HT1080 (cell line): ENCODE measurements around the gene CSMD2. TPM values are rescaled to one million over a fixed set of nuclear protein-coding genes. Genes with fewer than 3 reads are reported as not detected.
"Not testable (repeated sequence)": the region's sequence is repeated elsewhere in the genome, so short reads cannot be mapped to it uniquely, and the experiment has no call there.

ENCODE experiments used
- DNase-seq: peaks from one replicate; pipeline ENCODE4 v3.0.0-alpha.2; 2015; ENCODE audit warnings: low read depth
- polyA plus RNA-seq, 2 experiments: library from polyadenylated mRNA; depleted of rRNA; stranded (reverse); fragments of >200 nt; gene quantifications; 2 replicates each; pipeline ENCODE4 v1.2.3, GENCODE V29; 2015
- total RNA-seq: library from RNA; depleted of rRNA; stranded (reverse); fragments of >200 nt; shearing (Covaris generic); gene quantifications from 2 replicates; pipeline ENCODE4 v1.2.3, GENCODE V29; 2014; rRNA removed

CSMD2 gene
- 2.1 and 2.3 TPM in 2 replicates for total RNA-seq
- 0.12 and 0.34 TPM in 2 replicates for polyA plus RNA-seq (2015; cell fraction: cytosol; rRNA removed)
- polyA plus RNA-seq (2015; cell fraction: nucleus; rRNA removed): 0.19 and 0.56 TPM in 2 replicates

DNA sequence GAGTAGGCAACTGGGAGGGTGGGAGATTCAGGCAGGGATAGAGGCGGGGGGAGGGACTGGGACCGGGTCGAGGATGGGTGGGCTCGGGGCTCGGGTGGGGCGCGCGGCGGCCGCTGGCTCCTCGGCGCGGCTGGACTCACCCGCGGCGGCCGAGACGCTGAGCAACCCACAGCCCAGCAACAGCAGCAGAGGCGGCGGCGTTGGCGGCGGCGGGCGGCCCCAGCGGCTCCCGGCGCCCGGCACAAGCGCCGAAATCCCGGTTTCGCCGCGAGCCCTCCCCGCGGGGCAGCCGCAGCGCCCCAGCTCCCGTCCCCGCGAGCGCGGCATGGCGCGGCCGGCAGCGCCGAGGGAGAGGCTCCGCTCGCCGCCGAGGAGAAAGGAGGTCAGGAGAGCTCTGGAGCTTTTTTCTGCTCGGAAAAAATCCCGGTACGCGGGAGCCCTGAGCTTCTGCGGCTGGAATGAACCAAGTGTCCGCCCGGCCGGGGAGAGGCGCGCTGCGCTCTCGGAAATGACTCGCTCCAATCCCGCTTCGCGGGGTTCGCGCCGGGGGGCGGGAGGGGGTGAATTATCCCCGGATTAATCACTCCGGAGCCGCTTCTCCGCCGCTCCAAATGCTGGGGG lies at the start of gene CSMD2:
CSMD2 (minus strand) TSS at position 460 of the 621 bp plus-strand sequence; CDS start at position 327, 133 bp downstream.
- peak; percentile 42 for DNase-seq

DNA sequence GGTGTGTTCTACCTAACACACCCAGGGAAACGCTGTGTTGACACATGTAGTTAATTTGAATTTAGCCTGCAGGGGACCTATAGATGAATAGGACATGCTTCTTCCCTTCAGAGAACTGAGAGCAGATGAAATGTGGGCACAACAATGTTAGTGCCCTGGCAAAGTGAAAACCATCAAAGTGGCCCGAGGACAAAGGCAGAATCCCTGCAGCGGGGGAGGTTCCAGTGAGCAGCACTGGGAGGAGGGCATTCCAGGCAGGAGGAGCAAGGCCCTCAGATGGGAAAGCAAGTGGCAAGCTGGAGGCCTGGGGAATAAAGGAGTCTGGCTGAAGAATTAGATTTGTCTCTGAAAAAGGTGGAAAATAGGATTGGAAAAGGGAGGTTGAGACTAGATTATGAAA lies 48.9 kb upstream of the CSMD2 start:
- no peak for DNase-seq

DNA sequence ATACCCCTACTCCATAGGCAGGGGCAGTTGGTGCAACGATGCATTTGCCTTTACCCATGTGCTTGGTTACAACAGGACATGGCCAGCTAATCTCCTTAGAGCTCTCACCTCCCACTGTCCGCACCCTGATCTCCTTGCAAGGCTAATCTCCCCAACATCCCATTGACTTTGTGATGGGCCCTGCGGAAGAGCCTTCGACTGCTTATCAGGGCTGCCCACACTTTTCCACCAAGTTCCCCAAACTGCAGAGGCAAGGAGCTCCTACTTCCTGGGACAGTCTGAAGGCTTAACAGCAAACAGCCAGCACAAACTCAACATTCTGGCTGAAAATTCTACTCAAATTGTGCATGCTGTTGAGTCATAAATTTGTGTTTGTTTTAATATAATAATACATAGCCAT lies 47.6 kb upstream of the CSMD2 start:
- DNase-seq: no peak

DNA sequence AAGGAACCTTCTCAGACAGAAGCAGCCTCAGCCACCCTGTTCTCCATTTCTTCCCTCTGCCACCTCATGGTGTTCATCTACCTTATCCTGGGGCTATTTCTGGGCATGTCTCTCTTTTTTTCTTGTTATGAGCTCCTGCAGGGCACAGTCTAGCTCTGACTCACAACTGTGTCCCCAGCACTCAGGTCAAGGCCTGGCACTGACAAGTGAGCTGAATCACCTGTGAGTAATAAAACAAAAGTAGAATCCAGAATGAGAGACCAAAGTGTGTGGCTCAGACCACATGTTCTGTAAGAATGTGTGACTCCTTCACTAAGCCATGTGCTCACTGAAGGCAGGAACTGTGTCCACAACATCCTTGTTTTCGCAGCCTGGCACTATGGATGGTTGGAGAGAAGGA lies 34.9 kb upstream of the CSMD2 start:
- peak; percentile 96 for DNase-seq

DNA sequence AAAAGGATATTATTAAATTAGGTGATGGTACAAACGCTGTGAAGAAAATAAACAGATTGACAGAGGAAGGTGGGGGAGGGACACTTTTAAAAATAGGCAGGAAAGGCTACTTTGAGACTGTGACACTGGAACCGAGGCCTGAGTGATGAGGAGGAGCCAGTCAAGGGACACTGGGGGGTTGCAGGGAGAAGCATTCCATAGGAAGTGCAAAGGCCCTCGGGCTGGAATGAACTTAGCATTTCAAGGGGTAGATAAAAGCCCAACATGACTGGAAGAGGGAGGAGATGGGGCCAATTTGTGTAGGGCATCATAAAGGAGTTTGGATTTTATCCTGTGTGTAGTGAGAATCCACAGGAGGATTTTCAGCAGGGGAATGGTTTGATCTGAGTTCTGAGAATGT lies 27.6 kb upstream of the CSMD2 start:
- DNase-seq: no peak

DNA sequence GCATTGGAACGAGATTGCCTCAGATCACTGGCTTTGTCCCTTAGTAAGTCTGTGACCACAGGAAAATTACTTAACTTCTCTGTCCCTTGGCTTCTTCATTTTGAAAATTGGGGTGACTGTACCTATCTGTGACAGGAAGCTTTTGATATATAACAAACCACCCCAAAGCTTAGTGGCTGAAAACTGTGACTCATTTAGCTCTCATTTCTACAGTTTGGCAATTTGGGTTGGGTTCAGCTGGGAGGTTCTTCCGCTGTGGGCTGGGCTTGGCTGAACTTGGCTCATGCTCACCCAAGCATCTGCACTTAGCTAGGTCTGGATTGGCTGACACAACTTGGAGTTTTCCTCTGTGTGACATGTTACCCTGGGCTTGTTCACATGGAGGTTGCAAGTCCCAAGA lies 25.7 kb upstream of the CSMD2 start:
- peak; percentile 78 for DNase-seq

DNA sequence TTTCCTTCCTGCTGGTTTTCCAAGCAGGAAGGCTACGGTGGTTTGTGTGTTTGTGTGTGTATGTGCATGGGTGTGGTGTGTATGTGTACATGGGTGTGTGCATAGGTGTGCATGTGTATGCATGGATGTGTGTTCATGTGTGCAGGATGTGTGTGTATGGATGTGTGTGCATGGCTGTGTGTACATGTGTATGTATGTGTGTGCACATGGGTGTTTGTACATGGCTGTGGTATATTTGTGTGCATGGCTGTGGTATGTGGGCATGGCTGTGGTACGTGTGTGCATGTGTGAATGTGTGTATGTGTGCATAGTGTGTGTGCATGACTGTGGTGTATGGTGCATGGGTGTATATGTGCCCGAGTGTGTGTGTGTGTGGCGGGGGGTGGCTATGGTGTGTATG lies 24.0 kb upstream of the CSMD2 start:
- DNase-seq: no peak

DNA sequence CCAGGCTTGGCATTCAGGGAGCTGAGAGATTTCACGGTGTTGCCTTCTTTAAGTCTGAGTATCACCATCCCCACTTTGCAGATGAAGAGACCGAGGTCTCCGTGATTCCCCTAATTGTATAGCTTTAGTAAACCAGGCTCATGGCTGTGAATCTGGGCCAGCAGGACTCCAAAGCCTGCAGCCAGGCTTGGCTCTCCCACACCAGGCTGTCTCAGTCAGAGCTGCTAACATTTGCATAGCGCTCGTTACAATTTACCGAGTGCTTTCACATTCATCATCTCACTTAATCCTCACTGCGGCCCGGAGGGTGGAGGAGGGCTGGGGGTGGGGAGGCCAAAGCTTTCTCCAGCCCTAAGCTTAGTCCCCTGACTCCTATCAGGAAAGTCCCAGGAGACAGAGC lies 23.4 kb upstream of the CSMD2 start:
- DNase-seq: no peak

DNA sequence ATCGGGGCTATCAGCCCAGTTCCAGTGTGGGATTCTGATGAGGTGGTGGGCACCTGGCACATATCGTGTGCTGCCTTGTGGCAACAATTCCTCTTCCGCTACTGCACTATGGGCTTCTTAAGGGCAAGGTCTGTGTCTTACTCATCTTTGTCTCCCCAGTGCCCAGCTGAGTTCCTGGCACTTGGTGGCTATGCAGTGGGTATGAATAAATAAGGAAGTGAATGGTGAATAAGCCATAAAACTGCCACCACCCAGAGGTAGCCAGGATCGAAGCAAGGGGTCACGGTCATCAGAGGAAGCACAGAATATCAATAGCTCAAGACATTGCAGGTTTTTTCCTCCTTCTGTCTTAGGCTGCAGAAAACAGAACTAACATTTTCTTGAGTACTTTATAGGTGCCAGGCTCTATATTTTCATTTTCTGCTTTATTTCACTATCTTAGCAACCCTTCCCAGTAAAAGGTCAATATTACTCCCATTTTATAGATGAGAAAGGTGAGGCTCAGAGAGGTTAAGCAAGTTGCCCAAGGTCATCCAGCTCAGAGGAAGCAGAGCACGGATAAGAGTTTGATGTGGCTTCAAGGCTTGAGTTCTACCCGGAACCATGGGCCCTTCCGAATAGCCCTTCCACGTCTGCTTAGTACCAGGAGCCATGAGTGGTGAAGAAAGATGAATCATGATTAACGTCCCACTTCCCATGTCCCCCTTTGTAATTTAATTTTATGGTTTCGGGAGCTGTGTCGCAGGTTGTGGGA lies 21.9 kb upstream of the CSMD2 start:
- peak; percentile 56 for DNase-seq

DNA sequence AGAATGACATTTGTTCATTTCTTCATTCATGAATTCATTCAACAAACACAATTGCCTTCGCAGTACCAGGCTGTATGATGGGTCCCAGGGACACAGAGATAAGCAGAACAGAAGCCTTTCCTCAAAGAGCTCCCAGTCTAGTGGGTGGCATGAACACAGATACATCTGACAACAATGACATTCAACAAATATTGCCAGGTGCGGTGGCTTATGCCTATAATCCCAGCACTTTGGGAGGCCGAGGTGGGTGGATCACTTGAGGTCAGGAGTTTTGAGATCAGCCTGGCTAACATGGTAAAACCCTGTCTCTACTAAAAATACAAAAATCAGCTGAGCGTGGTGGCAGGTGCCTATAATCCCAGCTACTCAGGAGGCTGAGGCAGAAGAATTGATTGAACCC lies 18.4 kb upstream of the CSMD2 start:
- DNase-seq: not testable (repeated sequence)

DNA sequence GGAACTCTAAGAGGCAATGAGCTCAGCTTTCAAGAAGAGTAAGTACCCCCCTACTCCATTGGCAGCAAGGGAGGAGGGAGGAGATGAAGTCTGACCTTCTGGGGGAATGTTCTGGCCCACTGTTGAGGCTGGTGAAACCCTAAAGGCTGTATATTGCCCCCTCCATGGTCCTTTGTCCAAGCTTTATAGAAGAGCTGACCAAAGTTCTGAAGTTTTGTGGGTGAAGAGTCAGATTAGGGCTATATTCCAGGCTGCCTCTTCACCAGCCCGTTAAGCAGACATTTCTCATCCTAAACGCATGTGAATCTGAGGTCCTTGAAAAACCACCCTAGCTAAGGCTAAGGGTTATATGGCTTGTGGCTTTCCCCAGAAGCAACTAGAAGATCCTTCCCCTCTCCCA lies 13.0 kb upstream of the CSMD2 start:
- no peak for DNase-seq

DNA sequence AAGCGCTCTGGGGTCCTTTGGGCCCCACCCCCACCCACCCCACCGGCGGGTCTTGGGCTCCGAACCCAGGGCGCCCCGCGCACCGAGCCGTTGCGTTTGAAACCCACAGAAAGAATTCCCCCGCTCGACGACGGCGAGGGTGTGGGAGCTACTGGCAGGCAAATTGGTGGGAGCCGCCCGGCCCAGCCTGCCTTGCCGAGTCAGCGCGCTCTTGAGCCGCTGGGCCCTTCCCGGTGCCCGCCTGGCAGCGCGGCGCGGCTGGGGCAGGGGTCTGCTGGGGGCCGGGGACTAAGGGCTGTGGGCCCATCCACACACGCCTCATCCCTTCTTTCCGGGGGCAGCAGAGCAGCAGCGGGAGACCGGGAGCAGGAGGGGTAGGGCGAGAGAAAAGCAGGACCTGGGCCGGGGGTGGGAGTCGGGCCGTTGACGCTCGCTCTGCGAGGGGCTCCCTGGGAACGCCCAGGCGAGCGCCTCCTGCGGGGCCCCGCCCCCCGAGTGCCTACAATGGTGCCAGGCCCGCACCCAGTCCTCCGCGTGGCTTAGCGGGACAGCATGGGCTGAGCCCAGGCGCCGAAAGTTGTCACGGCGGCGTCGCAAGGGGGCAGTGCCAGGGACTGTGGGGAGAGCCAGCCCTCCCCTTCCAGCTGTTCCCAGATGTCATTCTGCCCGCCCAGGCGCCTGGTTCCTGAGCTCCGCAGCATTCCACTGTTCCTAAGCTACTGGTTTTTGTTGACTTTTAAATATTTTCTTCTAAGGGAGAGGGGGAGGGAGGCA lies 12.0 kb upstream of the CSMD2 start, which contains the start of gene C1orf94:
C1orf94 (plus strand) TSS at position 78 of the 774 bp plus-strand sequence. CDS start 883 bp downstream, outside the sequence.
- DNase-seq: no peak

DNA sequence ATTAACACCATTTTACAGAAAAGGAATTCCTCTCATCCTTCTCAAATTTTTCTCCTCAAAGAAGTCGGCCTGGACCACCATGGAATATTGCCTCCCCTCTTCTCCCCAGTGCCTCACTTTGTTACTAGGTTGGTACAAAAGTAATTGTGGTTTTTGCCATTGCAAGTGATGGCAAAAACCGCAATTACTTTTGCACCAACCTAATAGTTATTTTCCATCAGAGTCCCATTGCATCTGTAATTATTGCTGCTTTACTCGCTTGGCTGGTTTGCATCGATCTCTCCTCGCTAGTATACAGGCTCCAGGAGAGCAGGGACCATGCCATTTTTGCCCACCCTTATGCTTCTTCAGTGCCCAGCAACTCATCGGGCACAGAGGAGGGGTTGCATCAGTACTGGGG lies 10.7 kb upstream of the CSMD2 start:
- no peak for DNase-seq

DNA sequence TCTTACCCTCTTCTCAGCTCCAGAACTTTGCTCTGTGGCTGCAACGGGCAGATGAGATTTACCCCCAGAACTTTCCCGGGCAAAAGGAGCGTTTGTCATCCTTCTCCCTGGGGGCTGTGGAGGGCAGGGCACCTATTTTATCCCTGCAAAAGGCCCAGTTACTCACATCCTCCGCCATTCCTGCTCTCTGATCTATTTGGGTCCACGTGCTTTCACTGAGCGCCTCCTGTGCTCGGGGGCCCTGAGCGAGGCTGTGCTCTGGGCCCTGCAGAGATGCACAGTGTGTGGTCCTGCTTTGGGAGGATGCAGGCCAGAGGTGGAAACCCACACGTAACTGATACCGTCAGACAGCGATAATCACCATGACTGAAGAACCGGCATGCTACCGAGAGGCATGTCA lies 2.4 kb upstream of the CSMD2 start:
- no peak for DNase-seq

DNA sequence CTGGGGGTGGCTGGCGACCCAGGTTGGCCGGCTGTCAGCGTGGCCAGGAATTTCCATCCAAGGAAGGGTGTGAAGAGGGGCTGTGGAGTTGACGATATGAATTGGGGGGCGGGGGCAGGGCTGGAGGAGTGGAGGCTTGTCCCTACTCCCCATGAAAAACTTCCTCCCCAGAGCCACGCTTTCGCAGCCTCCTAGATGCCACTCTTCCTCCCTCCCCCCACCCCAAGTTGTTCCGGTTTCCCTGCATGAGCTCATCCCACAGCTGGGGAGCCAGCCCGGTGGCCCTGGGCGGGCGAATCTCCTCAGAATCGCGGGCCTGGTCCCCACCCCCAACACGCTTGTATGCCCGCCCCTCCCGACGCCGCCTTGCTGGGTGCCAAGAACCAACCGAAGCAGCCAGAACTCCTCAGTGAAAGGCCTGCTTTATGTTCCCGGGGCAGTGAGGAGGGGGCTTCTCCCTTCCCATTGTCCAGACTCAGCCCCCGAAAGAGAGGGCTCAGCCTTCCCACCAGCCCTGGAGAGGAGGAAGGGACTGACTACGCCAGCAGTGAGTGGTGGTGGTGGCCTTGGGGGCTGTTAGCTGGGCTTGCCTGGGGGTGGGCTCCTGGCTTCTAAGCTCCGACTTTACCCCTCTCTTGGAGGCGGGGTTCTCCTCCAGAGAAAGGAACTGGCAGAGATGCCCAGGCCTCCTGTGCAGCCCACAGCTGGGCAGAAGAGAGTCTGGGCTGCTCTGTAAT lies 1.8 kb upstream of the CSMD2 start:
- peak; percentile 26 for DNase-seq

DNA sequence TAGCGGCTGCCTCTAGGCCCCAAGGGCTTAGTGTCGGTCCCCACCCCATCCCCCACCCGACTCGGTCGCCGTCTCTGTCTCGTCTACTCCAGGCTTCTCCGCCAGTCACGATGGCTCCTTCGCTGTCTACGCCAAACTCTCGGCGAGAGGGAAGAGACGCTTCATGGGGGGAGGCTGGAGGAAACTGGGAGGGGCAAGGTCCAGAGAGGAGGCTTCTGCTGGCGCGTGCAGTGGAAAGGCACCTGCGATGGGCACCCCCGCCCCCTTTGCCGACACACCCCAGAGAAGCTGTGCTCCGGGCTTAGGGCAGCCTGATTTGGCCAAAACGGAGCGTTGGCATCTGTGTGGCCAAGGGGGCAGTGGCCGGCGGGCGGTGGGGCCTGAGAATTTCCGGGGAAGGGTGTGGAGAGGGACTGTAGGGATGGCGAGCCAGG lies 1.2 kb upstream of the CSMD2 start:
- no peak for DNase-seq

DNA sequence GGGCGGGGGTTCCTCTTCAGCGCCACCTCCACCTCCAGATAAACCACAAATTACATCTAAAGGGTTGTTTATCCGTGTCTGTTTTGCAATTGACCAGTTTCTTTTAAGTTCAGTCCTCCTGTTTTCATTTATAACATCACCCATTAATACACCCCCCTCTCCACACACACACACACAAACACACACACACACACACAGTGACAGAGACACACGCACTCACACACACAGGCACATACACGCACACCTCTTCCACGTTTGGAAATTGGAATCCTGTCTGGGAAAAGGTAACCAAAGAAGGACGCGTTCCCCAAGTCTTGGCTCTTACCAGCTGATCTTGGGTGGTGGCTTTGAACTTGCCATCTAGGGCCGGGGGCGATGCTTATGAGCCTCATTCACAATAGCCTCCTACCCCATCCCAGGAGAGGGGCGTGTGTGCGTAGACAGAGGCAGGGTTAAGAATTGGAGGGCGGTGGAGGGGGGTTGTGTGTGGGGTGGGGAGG lies 442 bp upstream of the CSMD2 start:
- DNase-seq: no peak

DNA sequence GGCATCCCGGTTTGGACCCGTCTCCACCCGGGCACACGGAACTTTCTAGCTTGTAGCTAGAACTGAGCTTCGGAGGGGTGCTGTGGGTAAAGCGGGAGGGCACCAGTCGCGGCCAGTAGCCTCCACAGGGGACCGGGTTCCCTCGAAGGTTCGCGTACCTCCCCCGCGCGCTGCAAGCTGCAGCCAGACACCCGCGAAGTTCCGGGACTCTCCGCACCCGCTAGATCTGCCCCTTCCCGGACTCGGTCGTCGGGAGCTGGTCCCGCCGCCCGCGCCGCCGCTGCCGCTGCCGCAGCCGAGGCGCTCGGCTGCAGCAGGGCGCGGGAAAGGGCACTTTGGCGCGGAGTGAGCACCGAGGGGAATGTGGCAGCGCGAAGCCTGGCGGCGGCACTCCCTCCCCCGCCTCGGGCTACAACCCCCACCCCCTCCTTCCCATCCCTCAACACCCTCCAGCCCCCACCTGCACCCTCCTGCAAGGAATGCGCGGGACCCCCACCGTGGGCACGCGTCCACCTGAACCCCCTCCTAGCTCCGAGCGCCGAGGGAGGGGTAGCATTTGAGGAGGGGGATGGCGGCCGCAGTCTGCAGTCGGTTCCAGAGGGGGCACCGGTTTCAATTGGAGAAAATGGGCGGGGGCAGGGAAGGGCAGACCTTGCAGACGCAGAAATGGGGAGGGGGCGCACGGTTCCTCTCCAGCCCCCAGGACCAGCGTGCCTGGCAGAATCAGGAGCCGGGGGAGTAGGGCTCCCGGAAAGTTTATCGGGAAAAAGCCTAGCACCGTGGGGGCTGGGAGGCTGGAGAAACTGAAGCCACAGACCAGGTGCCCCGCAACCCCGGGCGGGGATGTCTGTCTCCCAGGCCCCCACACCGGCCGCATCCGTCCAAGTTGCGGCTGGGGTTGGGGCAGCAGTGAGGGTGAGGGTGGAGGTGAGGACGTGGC lies 968 bp downstream of the CSMD2 start:
- peak; percentile 9 for DNase-seq

DNA sequence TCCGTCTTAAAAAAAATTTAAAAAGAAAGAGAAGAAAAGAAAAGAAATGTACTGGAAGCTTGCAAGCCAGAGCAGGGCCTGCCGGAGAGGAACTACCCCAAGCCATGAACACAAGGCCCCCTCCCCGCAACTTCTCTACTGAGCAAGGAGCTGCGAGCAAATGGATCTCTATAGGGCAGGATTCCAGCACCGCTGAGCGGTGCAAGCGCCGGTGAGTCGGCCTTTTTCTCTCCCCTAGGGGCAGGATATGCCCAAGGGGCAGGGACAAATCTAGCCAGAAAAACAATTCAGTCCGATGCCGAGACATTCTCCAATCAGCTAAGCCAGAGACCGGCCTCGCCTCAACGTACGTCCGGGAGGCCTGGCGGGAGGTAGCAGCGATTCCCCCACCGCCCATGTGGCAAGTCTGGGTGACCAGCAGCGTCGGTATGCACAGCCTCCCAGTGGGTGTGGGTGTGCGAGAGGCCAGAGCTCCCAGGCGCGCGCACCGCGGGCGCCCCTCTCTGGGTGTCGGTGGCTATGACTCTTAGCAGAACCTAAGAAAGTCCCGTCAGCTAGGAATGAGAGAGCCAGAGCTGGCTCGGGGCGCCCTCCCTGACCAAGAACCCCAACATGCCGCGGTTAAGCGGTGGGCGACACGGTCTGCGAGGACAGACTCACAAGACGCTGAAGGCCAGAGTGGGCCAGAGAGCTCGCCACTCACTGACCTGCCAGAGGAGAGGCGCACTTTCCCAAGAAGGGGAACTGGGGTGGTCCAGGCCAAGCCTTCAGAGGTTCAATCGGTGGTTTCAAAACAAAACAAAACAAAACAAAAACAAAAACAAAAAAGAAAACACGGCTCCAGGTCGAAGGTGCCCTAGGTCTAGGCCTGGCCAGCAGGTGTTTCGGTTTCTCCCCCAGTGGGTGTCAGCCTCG lies 1.9 kb downstream of the CSMD2 start:
- peak; percentile 92 for DNase-seq
